Measurements from ENCODE around the gene CDH13. TPM values are rescaled to one million over a fixed set of nuclear protein-coding genes. Genes with fewer than 3 reads are reported as not detected.

Gene CDH13
- total and polyA plus RNA-seq, 10 of the 15 experiments (the other 5 are each of a cell fraction or from before 2014, with no cell fraction given) = under 0.01 to 0.05 TPM; not detected in 8

- TF ChIP-seq, protein P1, sequence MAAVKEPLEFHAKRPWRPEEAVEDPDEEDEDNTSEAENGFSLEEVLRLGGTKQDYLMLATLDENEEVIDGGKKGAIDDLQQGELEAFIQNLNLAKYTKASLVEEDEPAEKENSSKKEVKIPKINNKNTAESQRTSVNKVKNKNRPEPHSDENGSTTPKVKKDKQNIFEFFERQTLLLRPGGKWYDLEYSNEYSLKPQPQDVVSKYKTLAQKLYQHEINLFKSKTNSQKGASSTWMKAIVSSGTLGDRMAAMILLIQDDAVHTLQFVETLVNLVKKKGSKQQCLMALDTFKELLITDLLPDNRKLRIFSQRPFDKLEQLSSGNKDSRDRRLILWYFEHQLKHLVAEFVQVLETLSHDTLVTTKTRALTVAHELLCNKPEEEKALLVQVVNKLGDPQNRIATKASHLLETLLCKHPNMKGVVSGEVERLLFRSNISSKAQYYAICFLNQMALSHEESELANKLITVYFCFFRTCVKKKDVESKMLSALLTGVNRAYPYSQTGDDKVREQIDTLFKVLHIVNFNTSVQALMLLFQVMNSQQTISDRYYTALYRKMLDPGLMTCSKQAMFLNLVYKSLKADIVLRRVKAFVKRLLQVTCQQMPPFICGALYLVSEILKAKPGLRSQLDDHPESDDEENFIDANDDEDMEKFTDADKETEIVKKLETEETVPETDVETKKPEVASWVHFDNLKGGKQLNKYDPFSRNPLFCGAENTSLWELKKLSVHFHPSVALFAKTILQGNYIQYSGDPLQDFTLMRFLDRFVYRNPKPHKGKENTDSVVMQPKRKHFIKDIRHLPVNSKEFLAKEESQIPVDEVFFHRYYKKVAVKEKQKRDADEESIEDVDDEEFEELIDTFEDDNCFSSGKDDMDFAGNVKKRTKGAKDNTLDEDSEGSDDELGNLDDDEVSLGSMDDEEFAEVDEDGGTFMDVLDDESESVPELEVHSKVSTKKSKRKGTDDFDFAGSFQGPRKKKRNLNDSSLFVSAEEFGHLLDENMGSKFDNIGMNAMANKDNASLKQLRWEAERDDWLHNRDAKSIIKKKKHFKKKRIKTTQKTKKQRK (IDR thresholded peaks at IDR 0.05; ENCODE audit: low read depth, low read length) = no peak
- TF ChIP-seq ZNF207 (IDR thresholded peaks at IDR 0.05; ENCODE audit: borderline replicate concordance) (no peak), PML (IDR thresholded peaks at IDR 0.05; ENCODE audit: low read length) (no peak)
These were observed 247.5 kb downstream of the CDH13 start (continued) for GRCh38 chr16:82874271-82874670.

GRCh38 chr16:82874672-82875071, 247.9 kb downstream of the CDH13 start:
- H3K27me3 ChIP-seq (replicated peaks in 1 of 2; ENCODE audit: control insufficient read depth in 2 of 2, insufficient read depth in 2 of 2, low read length in 1 of 2) = no peaks in the 10 kb centered on the region
- FAIRE-seq (no peak), ATAC-seq (no peak), DNase-seq (ENCODE audit: low read depth, low spot score) (no peak)
- H3K79me2 ChIP-seq (ENCODE audit: control insufficient read depth, insufficient read depth, low read length) = no peaks in the 10 kb centered on the region
- ChIA-PET POLR2A (no interaction called here), CTCF (no interaction called here), RAD21 (ENCODE audit: unreplicated experiment) (no interaction called here), SMC1A (ENCODE audit: uncharacterized antibody, unreplicated experiment) (no interaction called here)
- H3K4me3 ChIP-seq = no peak overlapping the region
- H3K9ac ChIP-seq (ENCODE audit: control insufficient read depth, insufficient read depth, low read length) = no peak overlapping the region
- in situ Hi-C loops (cut with MboI) (no loop called here), intact Hi-C loops (cut with micrococcal nuclease; ENCODE audit: unreplicated experiment) (no loop called here)
- TF ChIP-seq SUPT20H (IDR thresholded peaks at IDR 0.05; ENCODE audit: borderline replicate concordance, control insufficient read depth, low read depth, low read length) (no peak), FOXK2 (IDR thresholded peaks at IDR 0.05) (no peak), ZSCAN29 (IDR thresholded peaks at IDR 0.05) (no peak), RAD21 (IDR thresholded peaks at IDR 0.05; ENCODE audit: insufficient read depth, low read depth, low read length) (no peak), CBX5 (IDR thresholded peaks at IDR 0.05; ENCODE audit: low read depth) (no peak), MEF2B (IDR thresholded peaks at IDR 0.05; ENCODE audit: partially characterized antibody, poor library complexity, severe bottlenecking) (no peak)
- TF ChIP-seq, protein P2, sequence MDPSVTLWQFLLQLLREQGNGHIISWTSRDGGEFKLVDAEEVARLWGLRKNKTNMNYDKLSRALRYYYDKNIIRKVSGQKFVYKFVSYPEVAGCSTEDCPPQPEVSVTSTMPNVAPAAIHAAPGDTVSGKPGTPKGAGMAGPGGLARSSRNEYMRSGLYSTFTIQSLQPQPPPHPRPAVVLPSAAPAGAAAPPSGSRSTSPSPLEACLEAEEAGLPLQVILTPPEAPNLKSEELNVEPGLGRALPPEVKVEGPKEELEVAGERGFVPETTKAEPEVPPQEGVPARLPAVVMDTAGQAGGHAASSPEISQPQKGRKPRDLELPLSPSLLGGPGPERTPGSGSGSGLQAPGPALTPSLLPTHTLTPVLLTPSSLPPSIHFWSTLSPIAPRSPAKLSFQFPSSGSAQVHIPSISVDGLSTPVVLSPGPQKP (IDR thresholded peaks at IDR 0.05; ENCODE audit: low read depth, low read length) = no peak
- H3K27ac ChIP-seq (ENCODE audit: control insufficient read depth, insufficient read depth) = no peak overlapping the region
- no peaks in the 10 kb centered on the region for H3K36me3 ChIP-seq (ENCODE audit: control insufficient read depth in 2 of 2, insufficient read depth in 2 of 2, low read length in 1 of 2)
- H4K20me1 ChIP-seq (ENCODE audit: control insufficient read depth, insufficient read depth) = no peaks in the 10 kb centered on the region
- BruUV-seq (replicated peaks) = no TSS peak
- H3K4me1 ChIP-seq (ENCODE audit: control insufficient read depth, insufficient read depth, low read length) = no peaks in the 10 kb centered on the region
- 11% methylated on average over 1 of the region's 1 CpG for WGBS (ENCODE audit: insufficient coverage, insufficient replicate concordance, low lambda C conversion rate, missing lambda C conversion rate)
- no peaks in the 10 kb centered on the region for H3K9me3 ChIP-seq (replicated peaks; ENCODE audit: control insufficient read depth, insufficient read depth, low read length)
- H3K4me2 ChIP-seq (ENCODE audit: control insufficient read depth, insufficient read depth) = no peak overlapping the region
- no peak overlapping the region for H2AFZ ChIP-seq (ENCODE audit: control insufficient read depth, low read depth, low read length)
